ENCODE results near the gene PKD2.

The PKD2 gene

GRCh38 chr4:88007304-88008121, at the start of gene PKD2:
TSS of gene PKD2 (plus strand) at chr4:88007635. CDS start at chr4:88007734, 99 bp downstream.
- Mint-ChIP-seq H3K4me3 (peak within 1 kb of the TSS; percentile 94 to 98 (median 97)), H3K27ac (peak within 1 kb of the TSS; percentile 67 to 93 (median 78)), H3K4me1 (peaks cover 36% of the 10 kb centered on the region), H3K9me3 (no peaks in the 10 kb centered on the region), H3K36me3 (ENCODE audit: low read depth) (no peaks in the 10 kb centered on the region), H3K27me3 (ENCODE audit: low read depth) (peaks cover 6% of the 10 kb centered on the region)
- no peak for TF ChIP-seq CTCF (IDR thresholded peaks at IDR 0.05; ENCODE audit: unreplicated experiment in 3 of 3)

- H3K27me3 Mint-ChIP-seq (ENCODE audit: low read depth) = no peaks in the 10 kb centered on the region
- no peaks in the 10 kb centered on the region for H3K36me3 Mint-ChIP-seq (ENCODE audit: low read depth)
- H3K9me3 Mint-ChIP-seq = peaks cover 4% of the 10 kb centered on the region
- no peak for TF ChIP-seq CTCF (IDR thresholded peaks at IDR 0.05; ENCODE audit: unreplicated experiment in 3 of 3)
- H3K4me1 Mint-ChIP-seq = no peaks in the 10 kb centered on the region
- no peak overlapping the region for H3K4me3 Mint-ChIP-seq
- H3K27ac Mint-ChIP-seq = no peak overlapping the region
Observed at GRCh38 chr4:87961993-87962392, 45.4 kb upstream of the PKD2 start.

GRCh38 chr4:87962398-87963146, 44.9 kb upstream of the PKD2 start:
- no peak for TF ChIP-seq CTCF (IDR thresholded peaks at IDR 0.05; ENCODE audit: unreplicated experiment in 3 of 3)
- no peak overlapping the region for H3K4me3 Mint-ChIP-seq

GRCh38 chr4:87965501-87965975, 41.9 kb upstream of the PKD2 start:
- Mint-ChIP-seq H3K27me3 (ENCODE audit: low read depth) (no peaks in the 10 kb centered on the region), H3K9me3 (no peaks in the 10 kb centered on the region), H3K4me3 (no peak overlapping the region), H3K4me1 (peaks cover 4% of the 10 kb centered on the region), H3K27ac (no peak overlapping the region), H3K36me3 (ENCODE audit: low read depth) (no peaks in the 10 kb centered on the region)
- no peak for TF ChIP-seq CTCF (IDR thresholded peaks at IDR 0.05; ENCODE audit: unreplicated experiment in 3 of 3)

More at GRCh38 chr4:87962398-87963146, 44.9 kb upstream of the PKD2 start:
- Mint-ChIP-seq H3K36me3 (ENCODE audit: low read depth) (no peaks in the 10 kb centered on the region), H3K27ac (peak overlapping the region in 2 of 3 experiments; percentile 11 to 48), H3K4me1 (no peaks in the 10 kb centered on the region), H3K27me3 (ENCODE audit: low read depth) (no peaks in the 10 kb centered on the region), H3K9me3 (peaks cover 4% of the 10 kb centered on the region)

- TF ChIP-seq CTCF (IDR thresholded peaks at IDR 0.05; ENCODE audit: unreplicated experiment in 3 of 3) = no peak
- peaks cover 5% of the 10 kb centered on the region for H3K4me1 Mint-ChIP-seq
- H3K4me3 Mint-ChIP-seq = no peak overlapping the region
- no peaks in the 10 kb centered on the region for H3K36me3 Mint-ChIP-seq (ENCODE audit: low read depth)
- H3K9me3 Mint-ChIP-seq = no peaks in the 10 kb centered on the region
- H3K27ac Mint-ChIP-seq = no peak overlapping the region
- H3K27me3 Mint-ChIP-seq (ENCODE audit: low read depth) = no peaks in the 10 kb centered on the region
Observed at GRCh38 chr4:87966095-87966496, 41.3 kb upstream of the PKD2 start.
